NCI-H146 treated with DMSO at 0.1 percent for 48 hours (cell line): ENCODE results near the gene SMCO3.

Experiments used
- DNase-seq: peaks from one replicate; lab custom pipeline; 2025; ENCODE audit not compliant: unreplicated experiment; lab: John Stamatoyannopoulos, UW

Gene SMCO3

GRCh38 chr12:14828892-14829291, 14.9 kb upstream of the SMCO3 start:
- no peak for DNase-seq

DNA sequence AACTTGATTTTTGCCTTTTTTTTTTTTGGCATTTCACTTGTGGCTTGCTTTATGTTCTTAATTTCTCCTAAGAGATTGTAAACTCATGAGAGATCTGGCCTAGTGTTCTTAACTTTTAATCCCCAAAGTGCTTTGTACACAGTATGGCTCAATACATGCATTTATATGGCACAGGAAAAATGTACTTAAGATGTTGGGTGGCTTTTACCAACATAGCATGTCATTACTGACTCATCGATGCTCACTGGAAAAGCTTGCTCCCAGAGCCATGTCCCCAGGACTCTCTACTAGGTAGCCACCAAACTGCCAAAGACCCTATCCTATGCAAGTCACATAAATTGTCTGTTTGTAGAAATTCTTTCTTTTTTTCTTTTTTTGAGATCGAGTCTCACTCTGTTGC, 13.1 kb upstream of the SMCO3 start:
- DNase-seq: no peak

DNA sequence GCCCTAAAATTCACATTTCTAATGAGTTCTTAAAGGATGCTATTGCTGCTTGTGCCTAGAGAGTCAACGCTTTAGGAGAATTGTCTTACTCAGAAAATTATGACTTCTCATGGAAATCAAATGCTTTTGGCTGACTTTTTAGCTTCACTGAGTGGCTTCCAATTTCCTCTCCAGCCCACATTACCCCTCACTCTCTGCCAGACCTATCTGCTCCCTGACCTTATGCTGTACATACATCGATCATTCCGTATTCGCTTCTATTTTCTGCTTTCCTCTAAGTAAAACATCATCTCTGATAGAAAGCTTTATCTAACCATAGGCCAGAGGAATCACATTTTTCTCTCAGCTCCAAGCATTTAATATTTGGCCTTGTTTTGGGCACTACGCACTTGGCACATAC, 12.5 kb upstream of the SMCO3 start:
- no peak for DNase-seq

GRCh38 chr12:14825256-14825655, 11.3 kb upstream of the SMCO3 start:
- DNase-seq: no peak

- DNase-seq: no peak
Measured at GRCh38 chr12:14824012-14824634, 10.1 kb upstream of the SMCO3 start.

GRCh38 chr12:14811486-14811885, 2.5 kb downstream of the SMCO3 start:
- DNase-seq: no peak

GRCh38 chr12:14810953-14811483, 3.0 kb downstream of the SMCO3 start:
- DNase-seq: no peak

DNA sequence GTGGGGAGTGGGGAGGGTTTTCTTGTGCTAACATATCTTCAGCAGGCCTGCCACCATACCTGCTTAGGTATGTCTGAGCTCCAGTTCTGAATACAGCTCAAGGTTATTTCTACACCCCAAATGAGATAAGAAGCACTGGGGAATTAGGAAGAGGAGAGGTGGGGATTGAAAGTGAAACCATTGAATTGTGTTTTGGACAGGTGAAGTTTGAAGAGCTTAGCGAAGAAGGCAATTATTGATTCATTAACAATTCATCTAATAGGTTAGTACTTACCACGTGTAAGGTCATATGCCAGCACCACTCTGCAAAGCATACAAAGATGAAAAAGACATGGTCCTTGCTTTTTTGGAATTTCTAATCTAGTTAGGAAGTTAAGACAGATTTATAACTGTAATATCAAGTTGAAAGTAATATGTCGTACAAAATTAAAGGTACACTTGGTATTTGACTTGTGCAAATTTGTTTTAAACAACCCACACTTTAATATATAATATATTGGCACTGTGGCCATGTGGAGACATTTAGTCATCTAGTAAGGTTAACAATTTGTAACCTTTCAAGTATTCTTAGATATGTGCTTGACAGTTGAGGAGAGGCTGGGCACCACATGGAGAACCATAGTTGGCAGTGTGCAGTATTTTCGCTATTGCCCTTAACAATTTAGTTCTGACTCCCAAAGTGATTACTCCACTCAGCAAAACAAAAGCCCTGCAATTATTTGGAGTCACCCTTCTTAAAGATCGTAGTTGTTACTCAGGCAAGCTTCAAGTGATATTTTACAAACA, 3.6 kb downstream of the SMCO3 start:
- DNase-seq: no peak

- no peak for DNase-seq
Measured at GRCh38 chr12:14803830-14804160, 10.2 kb downstream of the SMCO3 start.

GRCh38 chr12:14803011-14803829, 10.8 kb downstream of the SMCO3 start, which contains the start of the genes C12orf60 and WBP11:
TSS of gene C12orf60 (plus strand) at chr12:14803670. CDS start at chr12:14822936, 19,266 bp downstream.
TSS of gene WBP11 (minus strand) at chr12:14803478. CDS start at chr12:14801383, 2,095 bp downstream.
- DNase-seq: peak; percentile 99

DNA sequence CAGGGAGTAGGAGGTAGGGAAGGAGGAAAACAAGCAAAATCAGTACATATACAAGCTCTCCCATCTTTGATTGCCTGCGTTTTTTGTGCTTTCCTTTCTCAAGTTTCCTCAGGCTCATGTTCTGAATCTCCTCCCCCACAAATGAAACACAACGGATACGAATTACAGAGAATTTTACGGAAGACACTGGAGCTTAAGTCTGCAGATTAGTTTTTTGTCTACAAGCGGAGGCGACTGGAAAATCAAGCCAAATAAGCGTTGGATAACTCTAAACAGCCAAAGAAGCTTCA, 11.3 kb downstream of the SMCO3 start:
- no peak for DNase-seq

- DNase-seq: no peak
Measured at GRCh38 chr12:14802247-14802646, 11.7 kb downstream of the SMCO3 start.

DNA sequence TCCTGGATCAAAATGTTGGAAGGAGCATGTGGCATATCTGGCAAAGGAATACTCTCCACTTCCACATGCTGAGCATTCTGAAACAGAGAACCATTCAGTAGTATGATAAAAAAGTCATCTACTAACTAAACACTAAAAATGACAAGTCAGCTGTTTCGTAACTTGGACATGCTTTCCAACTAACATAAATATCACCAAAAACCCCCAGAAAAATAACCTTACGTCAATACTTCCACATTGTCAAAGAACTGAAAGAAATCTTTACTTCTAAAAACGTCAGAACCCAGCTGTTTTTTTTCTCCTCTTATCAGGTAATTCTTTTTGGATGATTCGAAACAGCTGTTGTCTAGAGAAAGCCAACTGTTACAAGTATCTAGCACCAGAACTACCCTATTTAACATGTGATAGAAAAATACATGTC, 18.9 kb downstream of the SMCO3 start:
- DNase-seq: no peak

- no peak for DNase-seq
Measured at GRCh38 chr12:14785568-14785967, 28.4 kb downstream of the SMCO3 start.

GRCh38 chr12:14784471-14784870, 29.5 kb downstream of the SMCO3 start:
- DNase-seq: no peak

DNA sequence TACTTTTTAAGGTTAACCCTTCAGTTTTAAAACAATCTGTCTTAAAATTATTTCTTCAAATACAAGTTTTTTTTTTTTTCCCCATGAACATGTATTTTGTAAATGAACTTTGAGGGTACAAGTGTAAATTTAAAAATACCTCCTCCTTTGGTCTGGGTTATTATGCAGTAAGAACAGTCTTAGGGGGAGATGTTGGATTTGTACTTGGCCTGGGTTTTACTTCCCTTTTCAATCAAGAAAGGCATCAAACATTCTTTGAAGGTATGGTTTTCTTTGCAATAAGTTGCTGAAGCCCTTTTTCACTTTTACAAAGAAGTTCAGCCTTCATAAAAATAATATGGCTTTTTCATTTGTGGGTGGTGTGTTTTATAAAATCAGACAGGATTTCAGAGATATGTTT, 31.2 kb downstream of the SMCO3 start:
- DNase-seq: no peak

- DNase-seq: no peak
Measured at GRCh38 chr12:14781563-14781962, 32.4 kb downstream of the SMCO3 start.

DNA sequence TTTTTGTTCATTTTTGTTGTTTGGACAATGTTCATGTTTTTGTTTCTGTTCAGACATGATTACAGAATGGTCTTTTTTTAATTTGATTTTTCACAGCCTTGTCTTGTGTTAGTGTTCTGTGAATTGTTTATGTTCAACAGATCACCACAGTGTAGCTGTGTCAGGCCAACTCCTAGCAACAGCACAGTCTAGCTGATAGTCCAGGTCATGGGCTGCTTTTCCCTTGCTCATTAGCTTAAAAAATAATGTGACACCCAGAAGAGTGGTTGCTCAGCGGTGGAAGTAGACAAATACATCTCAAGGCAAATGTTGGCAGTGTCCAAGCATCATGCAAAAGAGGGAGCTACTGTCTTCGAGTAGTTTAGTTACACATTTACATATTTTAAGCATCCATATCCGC, 33.1 kb downstream of the SMCO3 start:
- no peak for DNase-seq

GRCh38 chr12:14779834-14780233, 34.1 kb downstream of the SMCO3 start:
- DNase-seq: no peak

DNA sequence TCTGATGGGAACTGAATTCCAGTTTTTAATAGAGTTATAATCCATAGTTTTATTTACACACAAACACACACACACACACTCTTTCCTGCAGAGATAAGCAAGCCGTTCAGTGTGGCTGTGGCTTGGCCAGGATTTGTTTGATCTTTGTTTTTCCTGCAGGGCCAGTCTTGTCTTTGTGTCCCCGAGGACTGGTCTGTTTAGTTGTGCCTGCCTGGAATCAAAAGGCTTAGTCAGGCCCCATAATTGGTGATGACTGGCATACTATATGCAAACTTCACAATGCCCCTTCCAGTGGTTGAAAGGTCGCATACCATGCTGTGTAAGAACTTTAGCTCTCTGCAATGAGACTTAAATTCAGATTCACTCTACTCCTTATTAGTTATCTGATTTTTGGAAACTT, 36.7 kb downstream of the SMCO3 start:
- peak; percentile 18 for DNase-seq

DNA sequence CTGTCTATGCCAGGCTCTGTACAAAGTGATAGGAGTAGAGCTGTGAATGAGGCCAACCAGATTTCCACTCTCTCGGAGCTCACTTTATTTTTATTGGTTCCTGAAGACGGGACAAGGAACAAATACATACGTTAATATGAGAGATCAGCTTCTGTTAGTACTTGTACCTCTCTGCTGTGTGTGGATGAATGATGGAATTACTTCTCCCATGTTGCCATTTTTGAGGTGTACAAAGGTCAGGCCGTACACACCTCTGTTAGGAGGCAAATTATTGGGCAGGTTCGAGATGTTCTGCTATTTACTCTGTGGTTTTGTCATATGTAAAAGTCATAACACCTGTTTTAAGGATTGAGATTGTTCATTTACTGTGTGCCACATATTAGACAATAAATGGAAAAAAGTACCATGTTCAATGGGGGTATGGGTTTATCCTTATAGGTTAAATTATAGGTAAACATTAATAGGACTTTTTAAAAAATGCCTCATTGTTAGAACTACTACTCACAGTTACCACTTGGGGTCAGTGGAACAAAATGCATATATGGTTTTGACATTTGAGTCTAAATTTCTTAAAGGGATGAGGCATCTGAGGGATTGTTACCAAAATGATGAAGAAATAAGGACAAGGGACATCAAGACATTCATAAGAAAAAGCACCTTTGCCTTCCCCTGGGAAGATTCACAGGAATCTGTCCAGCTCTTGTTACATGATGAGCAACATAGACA, 37.6 kb downstream of the SMCO3 start:
- DNase-seq: no peak
